ENCODE results near the gene PLXNA2.

Gene PLXNA2

GRCh38 chr1:208127792-208128529 is 116.2 kb downstream of the PLXNA2 start:
- DNase-seq (ENCODE audit: insufficient read length, low spot score): no peak
- FAIRE-seq: no peak
- no peak for TF ChIP-seq CTCF (IDR thresholded peaks at IDR 0.05; ENCODE audit: insufficient read depth, missing control alignments)

DNA sequence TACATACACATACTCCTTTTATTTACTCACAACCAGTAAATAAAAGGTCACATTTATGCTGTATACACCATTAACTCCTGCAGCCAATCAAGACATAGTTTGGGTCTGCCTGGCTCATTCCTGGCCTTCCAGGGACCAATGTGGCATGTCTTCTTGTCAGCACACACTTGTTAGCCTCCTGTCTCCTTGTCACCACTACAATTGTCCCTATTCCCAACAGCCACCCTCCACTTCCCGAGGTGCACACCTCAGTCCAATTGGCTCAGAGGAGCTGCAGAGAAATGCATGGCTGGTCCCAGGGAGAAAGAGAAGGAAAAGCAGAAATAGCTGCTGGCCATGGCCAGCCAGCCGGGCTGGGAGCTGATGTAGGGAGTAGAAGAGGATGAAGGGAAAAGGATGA is 116.9 kb downstream of the PLXNA2 start:
- DNase-seq (ENCODE audit: insufficient read length, low spot score) (no peak), FAIRE-seq (no peak)
- no peak for TF ChIP-seq CTCF (IDR thresholded peaks at IDR 0.05; ENCODE audit: insufficient read depth, missing control alignments)

GRCh38 chr1:208126108-208126507 is 118.1 kb downstream of the PLXNA2 start:
- DNase-seq (ENCODE audit: insufficient read length, low spot score): no peak
- TF ChIP-seq CTCF (IDR thresholded peaks at IDR 0.05; ENCODE audit: insufficient read depth, missing control alignments): no peak

DNA sequence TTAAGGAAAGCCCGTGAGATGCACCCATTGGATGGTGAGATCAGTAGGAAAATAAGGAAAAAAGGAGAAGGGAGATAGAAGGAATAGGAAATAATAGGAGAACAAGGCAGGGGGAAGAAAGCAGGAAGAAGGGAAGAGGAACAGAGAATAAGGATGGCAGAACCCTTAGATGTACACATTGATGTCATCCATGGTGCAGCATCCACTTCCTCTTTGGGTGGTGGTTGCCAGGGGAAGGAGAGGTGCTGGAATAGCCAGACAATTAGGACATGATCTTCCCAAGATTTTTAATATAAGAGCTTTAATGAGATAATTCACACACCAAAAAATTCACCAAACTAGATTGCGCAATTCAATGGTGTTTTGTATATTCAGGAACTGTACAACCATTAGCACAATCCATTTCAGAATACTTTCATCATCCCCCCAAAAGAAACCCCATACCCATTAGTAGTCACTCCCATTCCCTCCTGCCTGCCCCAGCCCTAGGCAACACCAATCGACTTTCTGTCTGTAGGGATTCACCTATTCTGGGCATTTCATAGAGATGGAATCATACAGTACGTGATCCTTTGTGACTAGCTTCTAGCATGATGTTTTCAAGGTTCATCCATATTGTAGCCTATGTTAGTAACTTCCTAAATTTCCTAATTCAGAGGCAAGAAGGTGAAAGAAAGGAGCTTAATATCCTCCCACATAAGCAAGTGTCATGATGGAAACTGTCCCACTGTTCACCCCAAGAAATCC is 121.4 kb downstream of the PLXNA2 start:
- TF ChIP-seq CTCF (IDR thresholded peaks at IDR 0.05; ENCODE audit: insufficient read depth, missing control alignments): no peak
- no peak for DNase-seq (ENCODE audit: insufficient read length, low spot score)
- FAIRE-seq: no peak

More at GRCh38 chr1:208126108-208126507, 118.1 kb downstream of the PLXNA2 start:
- no peak for FAIRE-seq

DNA sequence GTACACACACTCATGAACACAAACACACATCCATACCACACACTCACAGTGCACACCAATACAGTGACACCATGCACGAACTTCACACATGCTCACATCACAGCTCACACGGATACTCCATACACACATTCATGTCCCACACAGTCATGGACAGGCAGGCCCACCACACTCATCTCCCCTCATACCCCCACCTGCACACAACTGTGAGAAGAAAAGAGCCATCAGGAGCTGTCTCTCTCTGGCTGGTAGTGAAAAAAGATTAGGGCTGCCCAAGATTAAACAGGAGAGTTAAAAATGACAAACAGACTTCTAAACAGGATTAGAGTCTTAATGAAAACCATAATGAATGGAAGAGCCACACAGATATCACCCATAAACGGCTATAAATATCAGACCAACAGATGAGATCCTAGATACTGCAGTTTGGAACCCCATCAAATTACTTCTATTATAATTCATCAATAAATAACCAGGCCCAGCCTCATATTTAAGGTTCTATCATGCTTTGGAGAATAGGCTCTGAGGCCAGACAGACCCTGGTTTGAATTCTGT is 122.3 kb downstream of the PLXNA2 start:
- DNase-seq (ENCODE audit: insufficient read length, low spot score) (no peak), FAIRE-seq (no peak)
- no peak for TF ChIP-seq CTCF (IDR thresholded peaks at IDR 0.05; ENCODE audit: insufficient read depth, missing control alignments)

GRCh38 chr1:208120431-208120790 is 123.8 kb downstream of the PLXNA2 start:
- no peak for TF ChIP-seq CTCF (IDR thresholded peaks at IDR 0.05; ENCODE audit: insufficient read depth, missing control alignments)
- FAIRE-seq: no peak
- no peak for DNase-seq (ENCODE audit: insufficient read length, low spot score)
